SK-N-SH (cell line): Measurements from ENCODE around the gene KLHL21. TPM values are rescaled to one million over a fixed set of nuclear protein-coding genes. Genes with fewer than 3 reads are reported as not detected.

Experiments used
- CTCF ChIA-PET: fragments of 300-600, 350-600 bp; formaldehyde crosslinking; extraction: SDS; loops from one replicate; lab custom pipeline; 2021; lab: Yijun Ruan, JAX
- POLR2A ChIA-PET: fragments of 350-600 bp; sonication (Branson Sonifier 250); formaldehyde crosslinking; extraction: SDS; loops from one replicate; lab custom pipeline; 2020; ENCODE audit warnings: antibody characterized with exemption, inconsistent platforms; lab: Yijun Ruan, JAX
- DNase-seq: peaks from one replicate; pipeline ENCODE4 v3.0.0; 2012
- H2AFZ ChIP-seq: fragments of 200-600 bp; sonication (generic); 2 replicates; pipeline ENCODE4 v1.8.1; 2016; ENCODE audit warnings: antibody characterized with exemption, mild to moderate bottlenecking, low read depth
- H3F3A ChIP-seq: fragments of 200-600 bp; sonication (generic); replicated peaks from 2 replicates; pipeline ENCODE3; 2016; ENCODE audit warnings: antibody characterized with exemption, mild to moderate bottlenecking; ENCODE audit not compliant: insufficient read depth
- H3K27ac ChIP-seq, 2 experiments: fragments of 200-500 bp in 1 of 2; fragments of 200-600 bp in 1 of 2; sonication (Bioruptor generic) in 1 of 2; sonication (generic), shearing (Covaris generic) in 1 of 2; 2 replicates each; pipeline versions ENCODE4 v1.5.1 to v1.6.1; 2014 to 2016; ENCODE audit warnings: low read depth in 2 of 2, inconsistent platforms in 1 of 2, low read length in 1 of 2, mild to moderate bottlenecking in 1 of 2, mixed read lengths in 1 of 2
- H3K27me3 ChIP-seq: fragments of 200-600 bp; sonication (generic), shearing (Covaris generic); 2 replicates; pipeline ENCODE4 v1.6.1; 2016; ENCODE audit warnings: mixed run types; ENCODE audit not compliant: insufficient read depth
- H3K36me3 ChIP-seq, 2 experiments: fragments of 200-500 bp in 1 of 2; fragments of 200-600 bp in 1 of 2; sonication (Bioruptor generic) in 1 of 2; sonication (generic) in 1 of 2; replicated peaks in 1 of 2; 2 replicates each; pipeline versions ENCODE3 to v1.5.1; 2014 to 2016; ENCODE audit warnings: low read length in 1 of 2, mild to moderate bottlenecking in 1 of 2; ENCODE audit not compliant: insufficient read depth in 2 of 2, control insufficient read depth in 1 of 2
- H3K4me1 ChIP-seq, 2 experiments: fragments of 200-500 bp in 1 of 2; fragments of 200-600 bp in 1 of 2; sonication (Bioruptor generic) in 1 of 2; sonication (generic), shearing (Covaris generic) in 1 of 2; 2 replicates each; pipeline versions ENCODE4 v1.5.1 to v1.6.1; 2014 to 2016; ENCODE audit warnings: low read depth in 1 of 2, low read length in 1 of 2, mixed run types in 1 of 2; ENCODE audit not compliant: insufficient read depth in 2 of 2, control insufficient read depth in 1 of 2
- H3K4me2 ChIP-seq: fragments of 200-600 bp; sonication (generic), shearing (Covaris generic); 2 replicates; pipeline ENCODE4 v1.6.1; 2017; ENCODE audit warnings: mixed run types
- H3K4me3 ChIP-seq, 2 experiments: fragments of 200-500 bp in 1 of 2; fragments of 200-600 bp in 1 of 2; sonication (Bioruptor generic) in 1 of 2; sonication (generic), shearing (Covaris generic) in 1 of 2; 2 replicates each; pipeline versions ENCODE4 v1.5.1 to v1.8.1; 2014 to 2016; ENCODE audit warnings: low read depth in 2 of 2, inconsistent platforms in 1 of 2, low read length in 1 of 2, mild to moderate bottlenecking in 1 of 2, mixed read lengths in 1 of 2, moderate library complexity in 1 of 2
- H3K79me2 ChIP-seq: fragments of 200-600 bp; sonication (generic); 2 replicates; pipeline ENCODE4 v1.8.1; 2017; ENCODE audit warnings: mild to moderate bottlenecking; ENCODE audit not compliant: insufficient read depth
- H3K9ac ChIP-seq: fragments of 200-600 bp; sonication (generic); 2 replicates; pipeline ENCODE4 v1.6.1; 2017; ENCODE audit warnings: mixed run types
- H3K9me2 ChIP-seq: fragments of 200-600 bp; sonication (generic); 2 replicates; pipeline ENCODE4 v1.6.1; 2017; ENCODE audit warnings: mixed run types
- H3K9me3 ChIP-seq: fragments of 200-600 bp; sonication (generic); 2 replicates; pipeline ENCODE4 v1.6.1; 2017; ENCODE audit warnings: mixed run types, mild to moderate bottlenecking, moderate library complexity
- H4K20me1 ChIP-seq: fragments of 200-600 bp; sonication (generic); 2 replicates; pipeline ENCODE4 v1.6.1; 2017; ENCODE audit warnings: mild to moderate bottlenecking, mixed run types; ENCODE audit not compliant: insufficient read depth
- EP300 ChIP-seq, 2 experiments: IDR thresholded peaks; 2 replicates each; pipeline versions ENCODE4 v1.4.0 to v1.6.1; 2012; ENCODE audit warnings: borderline replicate concordance in 1 of 2, low read depth in 1 of 2, low read length in 1 of 2
- GATA2 ChIP-seq: sonication (generic); formaldehyde crosslinking; IDR thresholded peaks from 2 replicates; pipeline ENCODE4 v1.5.0; 2020; ENCODE audit warnings: mild to moderate bottlenecking, missing genetic modification reagents
- JUND ChIP-seq: IDR thresholded peaks from 2 replicates; pipeline ENCODE4 v1.4.0; 2012
- MAX ChIP-seq: IDR thresholded peaks from 2 replicates; pipeline ENCODE4 v1.4.0; 2012; ENCODE audit warnings: low read depth
- MEF2A ChIP-seq: IDR thresholded peaks from 2 replicates; pipeline ENCODE4 v1.4.0; 2012; ENCODE audit warnings: low read depth, borderline replicate concordance
- NRF1 ChIP-seq: IDR thresholded peaks from 2 replicates; pipeline ENCODE4 v1.6.1; 2012; ENCODE audit warnings: low read depth, mild to moderate bottlenecking, low read length
- POLR2AphosphoS5 ChIP-seq: IDR thresholded peaks from 2 replicates; pipeline ENCODE4 v1.6.1; 2012; ENCODE audit warnings: low read depth, low read length
- RFX5 ChIP-seq: IDR thresholded peaks from 2 replicates; pipeline ENCODE4 v1.6.1; 2012; ENCODE audit warnings: mild to moderate bottlenecking, improper control_type of control experiment, low read length
- SIN3A ChIP-seq: IDR thresholded peaks from 2 replicates; pipeline ENCODE4 v1.6.1; 2012; ENCODE audit warnings: low read depth, mild to moderate bottlenecking, low read length, moderate library complexity, borderline replicate concordance
- TEAD4 ChIP-seq: IDR thresholded peaks from 2 replicates; pipeline ENCODE4 v1.4.0; 2012; ENCODE audit warnings: mild to moderate bottlenecking, borderline replicate concordance; ENCODE audit not compliant: insufficient read depth
- USF2 ChIP-seq: fragments of 150-350 bp; IDR thresholded peaks from 2 replicates; pipeline ENCODE4 v1.6.1; 2017; ENCODE audit warnings: antibody characterized with exemption, low read length, low read depth, borderline replicate concordance
- ZBTB33 ChIP-seq: IDR thresholded peaks from 2 replicates; pipeline ENCODE4 v1.4.0; 2012; ENCODE audit warnings: low read depth, borderline replicate concordance
- WGBS: methylation state at CpG from one replicate; pipeline ENCODE4 v1.1.6; 2017; ENCODE audit warnings: low lambda C conversion rate; 5-methylcytosine and 5-hydroxymethylcytosine counted together
- polyA plus RNA-seq, 3 experiments: library from polyadenylated mRNA; depleted of rRNA; stranded (reverse); fragments of >200 nt; gene quantifications; 2 replicates each; pipeline ENCODE4 v1.2.3, GENCODE V29; 2012

KLHL21 gene
- polyA plus RNA-seq, 1 of the 3 experiments (the other 2 are of a cell fraction) = 12.5 TPM

GRCh38 chr1:6593810-6594209 lies 8.9 kb downstream of the KLHL21 start (continued):
- TF ChIP-seq USF2 = no peak
- no peak for TF ChIP-seq ZBTB33
- no peak for TF ChIP-seq JUND
- TF ChIP-seq GATA2 = no peak
- no peak for TF ChIP-seq MEF2A
- no peak for TF ChIP-seq SIN3A
- TF ChIP-seq TEAD4 = no peak
- no peak for TF ChIP-seq MAX

- no peaks in the 10 kb centered on the region; a peak in 1 of 4 replicates for H3K4me1 ChIP-seq
- H3K9me2 ChIP-seq = no peaks in the 10 kb centered on the region
- TF ChIP-seq MEF2A (no peak), RFX5 (no peak), EP300 (IDR thresholded peaks at IDR 0.05; ENCODE audit: borderline replicate concordance in 1 of 2, low read depth in 1 of 2, low read length in 1 of 2) (no peak), NRF1 (no peak), POLR2AphosphoS5 (no peak)
- no peak overlapping the region for H3K4me3 ChIP-seq
- no peak for DNase-seq
- POLR2A ChIA-PET = no interaction called here
- CTCF ChIA-PET = interaction anchor here (0.9 to 1.7 kb wide), 3 partner anchors 11 to 39 kb away, joined by 4 to 5 read pairs (median 4); partner anchors contain the start of gene NOL9
- 99% methylated on average over 17 of the region's 38 CpGs for WGBS
- peaks cover 21% of the 10 kb centered on the region; the same call in 1 of the 2 replicates for H3K79me2 ChIP-seq
- H2AFZ ChIP-seq = no peak overlapping the region
- no peaks in the 10 kb centered on the region for H3K9me3 ChIP-seq
- peaks cover 16% of the 10 kb centered on the region; the same call in 1 of the 2 replicates for H4K20me1 ChIP-seq
- no peaks in the 10 kb centered on the region for H3K27me3 ChIP-seq
- peaks cover 4 to 53% of the 10 kb centered on the region in 2 experiments for H3K36me3 ChIP-seq
- no peak overlapping the region for H3K4me2 ChIP-seq
- no peak overlapping the region for H3K27ac ChIP-seq
- no peaks in the 10 kb centered on the region for H3F3A ChIP-seq
- no peak overlapping the region for H3K9ac ChIP-seq
Observed at GRCh38 chr1:6592865-6593593, 9.6 kb downstream of the KLHL21 start.
